GM23248 (cell line): ENCODE measurements around the gene TDRD12.

Source experiments
- EZH2 ChIP-seq: fragments of 200-600 bp; sonication (generic); IDR thresholded peaks from 2 replicates; pipeline ENCODE4 v1.6.1; 2018; ENCODE audit warnings: antibody characterized with exemption, mild to moderate bottlenecking; ENCODE audit not compliant: insufficient read depth, poor library complexity, severe bottlenecking
- EZH2phosphoT487 ChIP-seq: fragments of 200-600 bp; sonication (generic); IDR thresholded peaks from 2 replicates; pipeline ENCODE4 v1.6.1; 2018; ENCODE audit warnings: antibody characterized with exemption, moderate library complexity, mild to moderate bottlenecking, low read depth; ENCODE audit not compliant: insufficient read depth

GRCh38 chr19:32876236-32876918, 156.8 kb downstream of the TDRD12 start:
- TF ChIP-seq EZH2phosphoT487 (no peak), EZH2 (no peak)
